GM19455 (cell line): ENCODE measurements around the gene SLC48A1.
A peak's percentile ranks its signal among the peaks of the same experiment; 100 is the strongest.

Source experiments
- ATAC-seq: cut with Tn5 transposase; IDR thresholded peaks from one replicate; pipeline ENCODE4 v1.9.1; 2021; ENCODE audit not compliant: unreplicated experiment

SLC48A1 gene

GRCh38 chr12:47789712-47790489 is 16.9 kb downstream of the SLC48A1 start:
- no peak for ATAC-seq

- ATAC-seq: no peak
These were observed 17.8 kb downstream of the SLC48A1 start for GRCh38 chr12:47790676-47791350.

- no peak for ATAC-seq
These were observed 18.3 kb downstream of the SLC48A1 start for GRCh38 chr12:47791351-47791746.

GRCh38 chr12:47791874-47792273 is 18.8 kb downstream of the SLC48A1 start:
- ATAC-seq: no peak

GRCh38 chr12:47793015-47793681 is 20.1 kb downstream of the SLC48A1 start:
- ATAC-seq: no peak

DNA sequence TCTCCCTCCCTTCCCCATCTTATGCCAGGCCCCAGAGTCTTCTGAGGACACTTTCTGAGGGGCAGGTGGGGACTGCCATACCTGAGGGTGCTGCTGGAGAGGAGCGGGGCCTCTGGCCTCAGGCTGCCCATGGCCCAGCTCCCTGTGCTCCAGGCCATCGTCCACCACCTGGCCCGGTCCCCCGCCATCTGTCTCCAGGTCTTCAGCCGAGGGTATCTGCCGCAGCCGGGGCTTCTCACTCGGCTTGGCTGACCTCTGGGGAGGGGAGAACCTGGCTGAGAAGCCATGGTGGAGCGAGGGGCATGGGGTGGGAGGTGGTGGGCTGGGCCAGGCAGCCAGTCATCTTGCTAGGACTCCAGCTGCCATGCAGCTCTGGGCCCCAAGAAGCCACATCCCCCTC is 21.6 kb downstream of the SLC48A1 start:
- ATAC-seq: no peak

GRCh38 chr12:47795121-47795813 is 22.2 kb downstream of the SLC48A1 start:
- ATAC-seq: no peak

DNA sequence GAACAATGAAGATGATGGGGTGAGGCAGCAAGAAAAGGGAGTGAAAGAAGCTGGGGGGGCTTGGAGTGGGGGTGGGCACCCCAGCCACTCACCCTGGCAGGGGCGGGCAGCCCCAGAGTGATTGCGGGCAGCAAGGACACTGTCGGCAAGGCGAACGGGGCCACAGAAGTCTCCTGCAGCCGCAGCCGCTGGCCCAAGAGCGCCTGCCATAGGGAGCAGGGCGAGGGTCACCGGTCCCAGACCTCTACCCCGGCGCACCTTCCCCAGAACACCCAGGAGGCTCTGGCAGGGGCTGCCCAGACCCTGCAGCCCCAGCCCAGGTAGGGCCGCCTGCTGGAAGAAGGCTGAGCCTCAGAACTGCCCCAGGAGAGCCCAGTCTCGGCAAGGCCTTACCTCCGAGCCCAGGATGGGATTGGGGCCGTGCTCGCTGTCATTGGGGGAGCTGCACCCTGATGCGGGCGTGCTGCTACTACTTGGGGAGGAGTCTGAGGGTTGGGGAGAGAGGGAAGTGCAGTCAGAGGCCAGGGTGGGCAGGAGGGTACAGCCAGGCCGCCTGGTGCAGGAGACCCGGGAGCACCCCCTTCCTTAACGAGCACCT is 22.9 kb downstream of the SLC48A1 start:
- ATAC-seq: no peak

- ATAC-seq: peak; percentile 70
These were observed 24.4 kb downstream of the SLC48A1 start for GRCh38 chr12:47797441-47797840.

GRCh38 chr12:47798382-47798948 is 25.4 kb downstream of the SLC48A1 start:
- ATAC-seq: no peak

DNA sequence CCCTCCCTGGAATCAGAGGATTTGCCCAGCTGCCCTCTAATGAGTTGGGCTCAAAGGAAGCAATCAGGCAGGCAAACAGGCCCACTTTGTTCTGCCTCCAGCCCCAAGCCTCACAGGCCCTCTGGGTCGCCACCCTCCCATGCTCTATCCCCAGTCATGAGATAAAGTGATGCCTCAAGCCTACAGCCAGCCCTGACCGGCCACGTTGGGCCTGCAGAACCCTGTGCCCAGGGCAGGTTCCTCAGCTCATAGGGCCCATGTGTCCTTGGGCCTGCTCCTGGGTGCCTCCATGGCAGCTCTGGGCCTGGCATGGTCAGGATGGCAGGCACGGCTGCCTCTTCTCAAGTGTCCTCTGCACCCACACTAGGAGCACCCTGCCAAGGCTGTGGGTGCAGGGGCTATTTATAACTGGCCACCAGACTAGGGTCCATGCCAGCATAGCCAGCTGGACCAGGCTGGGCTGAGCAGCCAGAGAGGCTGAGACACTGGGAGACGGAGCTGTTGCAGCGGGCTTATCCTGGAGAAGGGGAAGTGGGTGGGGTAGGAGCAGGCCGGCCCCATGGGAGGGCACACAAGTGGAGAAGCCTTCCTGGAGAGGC is 26.4 kb downstream of the SLC48A1 start:
- no peak for ATAC-seq

- ATAC-seq: no peak
These were observed 27.5 kb downstream of the SLC48A1 start for GRCh38 chr12:47800582-47800981.

DNA sequence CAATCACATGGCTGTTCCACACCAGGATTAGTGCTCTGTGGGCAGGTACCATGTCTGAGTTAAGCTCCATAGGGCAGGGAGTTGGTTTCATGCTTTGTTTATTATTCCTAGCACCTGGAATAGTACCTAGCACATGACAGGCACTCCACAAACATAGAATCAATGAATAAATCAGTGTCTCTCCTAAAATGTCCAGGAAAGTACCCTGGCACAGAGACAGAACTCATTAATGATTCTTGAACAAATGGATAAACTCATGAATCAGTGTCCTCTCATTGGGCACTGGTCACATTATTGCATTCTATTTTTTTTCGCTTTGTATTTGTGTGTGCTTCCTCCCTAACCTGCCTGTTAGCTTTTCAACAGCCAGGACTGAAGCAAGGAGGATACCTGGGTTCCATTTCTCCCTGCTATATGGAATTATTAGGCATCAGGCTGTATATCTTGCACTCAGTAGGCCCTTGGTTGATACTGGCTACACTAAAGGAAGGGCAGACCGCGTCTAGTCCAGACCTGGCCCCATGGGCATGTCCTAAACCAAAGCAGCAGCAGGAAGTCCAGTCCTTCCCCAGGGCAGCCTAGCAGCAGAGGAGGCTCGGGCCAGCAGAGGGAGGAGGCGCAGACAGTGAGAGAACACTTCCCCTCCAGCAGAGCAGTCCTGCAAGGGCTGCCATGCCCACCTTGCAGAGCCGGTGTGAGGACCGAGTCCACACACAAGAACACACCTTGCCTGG is 28.3 kb downstream of the SLC48A1 start:
- ATAC-seq: no peak

DNA sequence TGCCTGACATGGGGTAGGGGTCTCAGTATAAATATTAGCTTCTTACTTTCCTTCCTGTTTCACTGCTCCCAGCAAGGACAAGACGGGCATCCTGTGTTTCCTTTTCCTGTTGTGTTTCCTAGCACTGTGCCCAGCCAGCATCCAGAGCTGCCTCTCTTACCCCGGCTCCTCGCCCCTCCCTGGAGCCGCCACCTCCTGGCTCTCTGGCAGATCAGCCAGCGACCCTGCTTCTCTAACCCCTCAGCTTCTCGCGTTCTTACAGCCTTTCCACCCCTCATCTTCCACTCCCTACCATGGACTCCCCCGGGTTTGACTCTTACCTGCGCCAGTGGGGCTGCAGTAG is 28.8 kb downstream of the SLC48A1 start:
- no peak for ATAC-seq

DNA sequence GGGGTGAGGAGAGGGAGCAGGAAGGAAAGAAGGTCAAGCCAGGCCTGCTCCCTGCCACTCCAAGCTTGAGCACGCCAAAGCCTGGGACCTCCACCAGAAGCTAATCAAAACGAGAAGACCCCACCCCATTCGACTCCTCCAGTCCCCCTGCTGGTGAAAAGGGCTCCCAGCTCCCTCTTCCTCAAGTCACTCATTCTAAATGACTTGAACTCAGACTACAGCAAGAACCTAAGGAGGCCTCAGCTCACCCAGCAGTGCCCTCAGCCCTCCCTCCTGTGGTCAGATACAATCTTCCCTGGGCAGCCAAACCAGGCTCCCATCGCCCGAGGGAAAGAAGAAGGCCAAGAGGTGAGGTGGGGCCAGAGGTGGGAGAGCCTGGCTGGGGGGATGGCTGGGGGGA is 29.3 kb downstream of the SLC48A1 start:
- no peak for ATAC-seq

- ATAC-seq: no peak
These were observed 30.3 kb downstream of the SLC48A1 start for GRCh38 chr12:47803191-47803875.

GRCh38 chr12:47804171-47804570 is 31.1 kb downstream of the SLC48A1 start:
- no peak for ATAC-seq

GRCh38 chr12:47805417-47805816 is 32.4 kb downstream of the SLC48A1 start:
- no peak for ATAC-seq

GRCh38 chr12:47807338-47807737 is 34.3 kb downstream of the SLC48A1 start:
- no peak for ATAC-seq
